Measurements from ENCODE around the gene CRYBG1. TPM values are rescaled to one million over a fixed set of nuclear protein-coding genes. Genes with fewer than 3 reads are reported as not detected.

Gene CRYBG1
- total and polyA plus RNA-seq, 2 of the 13 experiments (the other 11 are each of a cell fraction or from before 2014, with no cell fraction given): 10.1 to 21.9 TPM

GRCh38 chr6:106490974-106491373 lies 130.5 kb downstream of the CRYBG1 start:
- POLR2A ChIA-PET: no interaction called here

More at GRCh38 chr6:106490974-106491373, 130.5 kb downstream of the CRYBG1 start:
- intact Hi-C loops (cut with micrococcal nuclease; ENCODE audit: unreplicated experiment): no loop called here
- Histone ChIP-seq H3K4me2 (ENCODE audit: low read depth, low read length) (no peak overlapping the region), H3K27me3 (ENCODE audit: control insufficient read depth in 1 of 2, insufficient read depth in 2 of 2, low read length in 2 of 2) (peaks cover 1 to 21% of the 10 kb centered on the region in 2 experiments; a peak in 2 of 5 replicates), H3K9me3 (ENCODE audit: low read length) (no peaks in the 10 kb centered on the region), H3K27ac (ENCODE audit: extremely low read length, insufficient read depth, low read length) (no peak overlapping the region), H3K79me2 (ENCODE audit: insufficient read depth, low read length) (no peaks in the 10 kb centered on the region), H3K36me3 (replicated peaks in 1 of 2; ENCODE audit: control insufficient read depth in 1 of 2, insufficient read depth in 2 of 2, low read length in 2 of 2) (no peaks in the 10 kb centered on the region), H3K9ac (ENCODE audit: insufficient read depth, low read depth, low read length) (no peak overlapping the region), H3K4me1 (ENCODE audit: insufficient read depth, low read length) (no peaks in the 10 kb centered on the region), H3K4me3 (replicated peaks in 1 of 3; ENCODE audit: insufficient read depth in 1 of 3, low read depth in 2 of 3, low read length in 3 of 3) (no peak overlapping the region), H2AFZ (ENCODE audit: low read length) (no peak overlapping the region), H4K20me1 (ENCODE audit: insufficient read depth, low read length) (no peaks in the 10 kb centered on the region)
- no peak for ATAC-seq
- no peak for DNase-seq (ENCODE audit: low spot score)
- TF ChIP-seq EP300 (IDR thresholded peaks at IDR 0.05; ENCODE audit: low read depth in 2 of 2, low read length in 2 of 2): no peak
- no peak for TF ChIP-seq EP300 (CRISPR knock-in tag; IDR thresholded peaks at IDR 0.05; ENCODE audit: borderline replicate concordance)
- TF ChIP-seq ZC3H4 (CRISPR knock-in tag; IDR thresholded peaks at IDR 0.05; ENCODE audit: borderline replicate concordance): no peak
- TF ChIP-seq FOXJ3 (CRISPR knock-in tag; IDR thresholded peaks at IDR 0.05; ENCODE audit: borderline replicate concordance): no peak
- no peak for TF ChIP-seq BRF2 (CRISPR knock-in tag; IDR thresholded peaks at IDR 0.05)
- TF ChIP-seq ZBTB37 (CRISPR knock-in tag; IDR thresholded peaks at IDR 0.05): no peak
- TF ChIP-seq SNRNP70 (IDR thresholded peaks at IDR 0.05; ENCODE audit: low read depth, low read length): no peak
- TF ChIP-seq ZNF274 (CRISPR knock-in tag; IDR thresholded peaks at IDR 0.05): no peak
- no peak for TF ChIP-seq ZIK1 (CRISPR knock-in tag; IDR thresholded peaks at IDR 0.05; ENCODE audit: borderline replicate concordance, low read depth)
- TF ChIP-seq RFXAP (CRISPR knock-in tag; IDR thresholded peaks at IDR 0.05; ENCODE audit: borderline replicate concordance): no peak
- no peak for TF ChIP-seq MTF2 (CRISPR knock-in tag; IDR thresholded peaks at IDR 0.05; ENCODE audit: borderline replicate concordance)
- TF ChIP-seq ZNF317 (CRISPR knock-in tag; IDR thresholded peaks at IDR 0.05): no peak
- no peak for TF ChIP-seq IKZF5 (CRISPR knock-in tag; IDR thresholded peaks at IDR 0.05)
- TF ChIP-seq ZFP1 (CRISPR knock-in tag; IDR thresholded peaks at IDR 0.05): no peak
- TF ChIP-seq ZNF781 (CRISPR knock-in tag; IDR thresholded peaks at IDR 0.05; ENCODE audit: borderline replicate concordance, not compliant biosample characterization): no peak
- in situ Hi-C loops (cut with HindIII; ENCODE audit: extremely low pct_ligation_motif_present, low pct_unique_long_range_greater_than_20kb): no loop called here
- WGBS (ENCODE audit: low lambda C conversion rate): 22% methylated on average over 3 of the region's 3 CpGs
- FAIRE-seq: no peak
- CTCF ChIA-PET (ENCODE audit: low intra/inter-chr PET ratio, low total read pairs): no interaction called here
- BruUV-seq (replicated peaks): no TSS peak
